Measurements from ENCODE around the gene MORF4L1.

DNA sequence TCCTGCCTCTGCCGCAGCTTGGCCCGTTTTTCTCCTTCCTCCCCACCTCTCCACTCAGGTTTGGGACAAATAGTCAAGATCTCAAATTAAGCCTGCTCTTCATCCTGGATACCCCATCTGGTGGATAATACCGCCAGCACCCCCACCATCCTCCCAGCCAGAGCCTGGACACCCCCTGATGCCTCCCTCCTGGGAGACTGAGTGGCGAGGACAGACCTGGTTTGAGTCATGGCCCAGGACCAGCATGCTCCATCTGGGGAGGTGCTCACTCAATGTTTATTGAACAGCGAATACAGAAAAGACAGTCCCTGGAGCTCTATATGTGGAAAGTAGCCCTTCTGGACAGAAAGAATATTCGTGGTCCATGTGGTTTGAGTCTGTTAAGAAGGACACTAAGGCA is 48.8 kb downstream of the MORF4L1 start:
- TF ChIP-seq POLR2A (IDR thresholded peaks at IDR 0.05; ENCODE audit: low read depth) (no peak), CTCF (IDR thresholded peaks at IDR 0.05) (no peak)
